GM21529 (cell line): ENCODE results near the gene DDX46.
"Not testable (repeated sequence)": the region's sequence is repeated elsewhere in the genome, so short reads cannot be mapped to it uniquely, and the experiment has no call there.

ENCODE experiments used
- ATAC-seq: cut with Tn5 transposase; IDR thresholded peaks from one replicate; pipeline ENCODE4 v1.9.1; 2021; ENCODE audit not compliant: unreplicated experiment

DDX46 gene, protein sequence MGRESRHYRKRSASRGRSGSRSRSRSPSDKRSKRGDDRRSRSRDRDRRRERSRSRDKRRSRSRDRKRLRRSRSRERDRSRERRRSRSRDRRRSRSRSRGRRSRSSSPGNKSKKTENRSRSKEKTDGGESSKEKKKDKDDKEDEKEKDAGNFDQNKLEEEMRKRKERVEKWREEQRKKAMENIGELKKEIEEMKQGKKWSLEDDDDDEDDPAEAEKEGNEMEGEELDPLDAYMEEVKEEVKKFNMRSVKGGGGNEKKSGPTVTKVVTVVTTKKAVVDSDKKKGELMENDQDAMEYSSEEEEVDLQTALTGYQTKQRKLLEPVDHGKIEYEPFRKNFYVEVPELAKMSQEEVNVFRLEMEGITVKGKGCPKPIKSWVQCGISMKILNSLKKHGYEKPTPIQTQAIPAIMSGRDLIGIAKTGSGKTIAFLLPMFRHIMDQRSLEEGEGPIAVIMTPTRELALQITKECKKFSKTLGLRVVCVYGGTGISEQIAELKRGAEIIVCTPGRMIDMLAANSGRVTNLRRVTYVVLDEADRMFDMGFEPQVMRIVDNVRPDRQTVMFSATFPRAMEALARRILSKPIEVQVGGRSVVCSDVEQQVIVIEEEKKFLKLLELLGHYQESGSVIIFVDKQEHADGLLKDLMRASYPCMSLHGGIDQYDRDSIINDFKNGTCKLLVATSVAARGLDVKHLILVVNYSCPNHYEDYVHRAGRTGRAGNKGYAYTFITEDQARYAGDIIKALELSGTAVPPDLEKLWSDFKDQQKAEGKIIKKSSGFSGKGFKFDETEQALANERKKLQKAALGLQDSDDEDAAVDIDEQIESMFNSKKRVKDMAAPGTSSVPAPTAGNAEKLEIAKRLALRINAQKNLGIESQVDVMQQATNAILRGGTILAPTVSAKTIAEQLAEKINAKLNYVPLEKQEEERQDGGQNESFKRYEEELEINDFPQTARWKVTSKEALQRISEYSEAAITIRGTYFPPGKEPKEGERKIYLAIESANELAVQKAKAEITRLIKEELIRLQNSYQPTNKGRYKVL

DNA sequence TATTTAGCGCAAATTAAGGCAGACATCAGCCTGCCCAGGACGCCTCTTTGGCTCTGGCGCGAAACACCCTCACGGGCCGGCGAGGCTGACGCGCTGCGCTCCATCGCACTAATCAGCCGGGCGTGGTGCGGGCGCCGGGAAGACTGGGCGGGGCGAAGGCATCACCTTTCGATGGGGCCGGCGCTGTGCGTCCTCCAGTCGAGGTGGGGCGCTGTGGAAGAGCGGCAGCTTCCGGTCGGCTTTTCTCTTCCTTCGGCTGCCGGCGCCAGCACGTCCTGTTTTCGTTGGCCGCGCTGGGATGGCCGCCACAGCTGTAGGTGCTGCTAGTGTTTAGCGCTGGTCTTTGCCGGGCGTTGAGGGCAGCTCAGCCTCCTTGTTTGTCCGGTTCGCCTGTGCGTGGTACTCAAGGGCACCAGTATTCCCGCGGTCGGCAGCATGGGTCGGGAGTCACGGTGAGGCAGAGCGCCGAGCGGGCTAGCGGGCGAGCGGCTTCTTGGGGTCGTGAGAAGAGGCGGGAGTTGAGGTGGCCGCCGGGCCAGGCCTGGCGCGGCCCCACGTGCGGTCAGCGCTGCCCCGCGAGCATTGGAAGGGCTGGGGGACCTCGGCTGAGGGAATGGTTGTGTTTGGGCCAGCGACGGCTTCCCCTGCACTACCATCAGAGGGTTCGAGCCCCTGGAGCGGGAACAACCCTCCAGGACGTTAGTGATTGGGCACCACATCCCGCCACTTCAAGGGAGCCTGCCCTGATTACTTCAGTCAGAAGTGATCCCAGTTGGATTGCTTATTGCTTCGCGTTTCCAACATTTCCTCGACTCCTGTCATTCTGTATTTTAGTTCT is at the start of gene DDX46:
Gene DDX46, plus strand, starts transcription at position 276 of the 838 bp plus-strand sequence. Its CDS starts 160 bp downstream, at position 436.
- peak; percentile 98 for ATAC-seq

DNA sequence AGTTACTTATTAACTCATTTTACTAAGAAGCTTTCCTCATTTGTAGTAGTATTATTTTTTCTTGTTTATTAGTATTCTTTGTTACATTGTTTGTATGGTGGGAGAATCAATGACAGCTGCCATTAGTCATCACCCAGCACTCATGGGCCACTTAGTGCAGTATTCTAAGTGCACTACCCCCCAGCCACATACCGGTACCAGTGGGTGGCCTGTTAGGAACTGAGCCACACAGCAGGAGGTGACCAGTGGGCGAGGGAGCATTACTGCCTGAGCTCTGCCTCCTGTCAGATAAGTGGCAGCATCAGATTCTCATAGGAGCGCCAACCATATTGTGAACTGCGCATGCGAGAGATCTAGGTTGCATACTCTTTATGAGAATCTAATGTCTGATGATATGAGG is 44.5 kb upstream of the DDX46 start:
- ATAC-seq = no peak

DNA sequence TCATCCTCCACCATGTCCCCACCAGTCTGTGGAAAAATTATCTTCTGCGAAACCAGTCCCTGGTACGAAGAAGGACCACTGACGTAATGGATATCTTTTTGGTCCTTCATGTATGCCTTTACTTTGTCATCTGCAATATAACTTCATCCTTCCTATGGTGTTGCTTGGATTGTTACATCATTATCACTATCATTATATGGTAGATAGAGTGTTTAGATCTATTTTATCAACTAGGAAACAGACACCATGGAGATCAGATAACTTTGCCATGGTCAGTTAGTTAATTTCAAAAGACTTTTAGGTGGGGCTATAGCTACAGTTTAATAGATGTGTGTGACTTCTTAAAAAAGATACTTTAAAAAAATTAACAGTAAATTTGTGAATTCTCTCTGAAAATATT is 44.0 kb upstream of the DDX46 start:
- no peak for ATAC-seq

DNA sequence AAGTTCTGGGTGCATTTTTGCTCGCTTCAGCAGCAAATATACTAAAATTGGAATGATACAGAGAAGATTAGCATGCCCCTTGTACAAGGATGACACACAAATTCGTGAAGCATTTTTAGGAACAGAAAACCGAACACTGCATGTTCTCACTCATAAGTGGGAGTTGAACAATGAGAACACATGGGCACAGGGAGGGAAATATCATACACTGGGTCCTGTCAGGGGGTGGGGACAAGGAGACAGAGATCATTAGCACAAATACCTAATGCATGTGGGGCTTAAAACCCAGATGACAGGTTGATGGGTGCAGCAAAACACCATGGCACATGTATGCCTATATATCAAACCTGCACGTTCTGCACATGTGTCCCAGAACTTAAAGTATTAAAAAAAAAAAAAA is 43.1 kb upstream of the DDX46 start:
- not testable (repeated sequence) for ATAC-seq

DNA sequence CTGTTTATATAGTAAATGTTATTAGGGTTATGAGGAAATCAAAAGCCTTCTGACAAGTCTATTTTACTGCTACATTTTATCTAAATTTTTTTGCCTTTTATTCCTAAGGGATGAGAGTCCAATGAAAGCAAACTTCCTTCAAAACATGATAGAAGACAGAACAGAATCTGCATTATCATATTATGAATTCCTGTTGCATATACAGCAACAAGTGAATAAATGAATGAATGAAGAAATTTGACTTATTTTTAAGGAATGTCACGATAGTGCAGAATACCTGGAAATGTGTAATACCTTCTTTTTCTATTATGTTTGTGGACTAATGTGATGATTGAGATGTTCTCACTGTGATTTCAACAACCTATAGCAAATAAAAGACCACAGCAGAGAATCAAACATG is 33.7 kb upstream of the DDX46 start:
- no peak for ATAC-seq

DNA sequence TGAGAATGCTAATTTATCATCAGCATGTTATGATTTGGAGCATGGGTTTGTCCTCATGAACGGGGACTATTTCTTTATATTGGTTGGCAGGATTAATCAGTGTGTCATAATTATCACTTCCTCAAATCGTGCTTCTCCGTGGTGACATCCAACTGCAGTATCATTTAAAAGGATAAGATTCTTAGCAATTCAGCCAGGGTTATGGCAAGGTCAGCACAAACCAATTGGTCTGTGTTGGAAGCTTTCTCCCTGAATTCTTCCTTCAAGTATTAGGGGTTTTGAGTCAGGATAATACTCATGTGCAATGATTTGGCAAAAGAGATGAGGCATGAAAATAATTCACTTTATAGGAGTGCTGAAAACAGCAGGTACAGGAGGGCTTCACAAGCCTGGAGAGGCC is 25.8 kb upstream of the DDX46 start:
- ATAC-seq = no peak

DNA sequence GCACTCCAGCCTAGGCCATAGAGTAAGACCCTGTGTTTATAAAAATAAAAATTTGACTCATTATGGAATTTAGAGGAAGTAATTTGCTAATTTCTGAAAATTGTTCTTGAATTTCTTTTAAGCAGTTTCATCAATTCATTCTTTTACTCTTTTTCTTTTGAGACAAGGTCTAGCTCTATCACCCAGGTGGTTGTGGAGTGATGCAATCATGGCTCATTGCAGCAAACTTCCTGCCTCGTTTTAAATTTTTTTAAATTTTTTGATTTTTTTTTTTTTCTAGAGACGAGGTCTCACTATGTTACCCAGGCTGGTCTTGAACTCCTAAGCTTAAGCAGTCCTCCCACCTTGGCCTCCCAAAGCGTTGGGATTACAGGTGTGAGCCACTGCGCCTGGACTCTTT is 23.3 kb upstream of the DDX46 start:
- ATAC-seq = no peak

DNA sequence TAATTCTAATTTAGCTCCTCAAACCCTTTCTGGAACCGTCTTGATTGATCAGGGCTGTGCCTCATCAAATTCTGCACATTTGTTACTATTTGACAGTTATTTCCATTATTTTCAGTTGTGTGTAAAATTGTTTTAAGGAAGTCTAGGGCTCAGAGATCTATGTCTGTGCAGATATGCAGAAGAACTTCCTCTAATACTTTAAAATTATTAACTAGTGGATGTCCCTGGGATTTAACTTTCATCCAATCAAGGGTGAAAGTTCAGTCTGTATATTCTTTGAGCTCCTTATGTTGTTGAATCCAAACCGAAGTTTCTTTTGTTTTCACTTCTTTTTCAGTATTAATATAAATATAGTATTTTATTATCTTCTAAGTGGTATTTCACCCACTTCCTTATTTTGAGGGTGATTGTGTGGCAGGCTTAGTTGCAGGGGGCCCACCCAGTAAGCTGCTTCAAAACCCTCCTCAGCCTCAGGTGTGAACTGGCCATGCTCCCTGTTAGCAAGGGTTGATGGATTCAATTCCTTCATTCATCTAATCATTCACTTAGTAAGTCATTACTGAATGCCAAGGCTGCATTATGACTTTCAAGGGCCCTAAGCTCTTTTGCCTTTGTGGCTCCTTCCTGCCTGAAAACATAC is 22.3 kb upstream of the DDX46 start:
- no peak for ATAC-seq

DNA sequence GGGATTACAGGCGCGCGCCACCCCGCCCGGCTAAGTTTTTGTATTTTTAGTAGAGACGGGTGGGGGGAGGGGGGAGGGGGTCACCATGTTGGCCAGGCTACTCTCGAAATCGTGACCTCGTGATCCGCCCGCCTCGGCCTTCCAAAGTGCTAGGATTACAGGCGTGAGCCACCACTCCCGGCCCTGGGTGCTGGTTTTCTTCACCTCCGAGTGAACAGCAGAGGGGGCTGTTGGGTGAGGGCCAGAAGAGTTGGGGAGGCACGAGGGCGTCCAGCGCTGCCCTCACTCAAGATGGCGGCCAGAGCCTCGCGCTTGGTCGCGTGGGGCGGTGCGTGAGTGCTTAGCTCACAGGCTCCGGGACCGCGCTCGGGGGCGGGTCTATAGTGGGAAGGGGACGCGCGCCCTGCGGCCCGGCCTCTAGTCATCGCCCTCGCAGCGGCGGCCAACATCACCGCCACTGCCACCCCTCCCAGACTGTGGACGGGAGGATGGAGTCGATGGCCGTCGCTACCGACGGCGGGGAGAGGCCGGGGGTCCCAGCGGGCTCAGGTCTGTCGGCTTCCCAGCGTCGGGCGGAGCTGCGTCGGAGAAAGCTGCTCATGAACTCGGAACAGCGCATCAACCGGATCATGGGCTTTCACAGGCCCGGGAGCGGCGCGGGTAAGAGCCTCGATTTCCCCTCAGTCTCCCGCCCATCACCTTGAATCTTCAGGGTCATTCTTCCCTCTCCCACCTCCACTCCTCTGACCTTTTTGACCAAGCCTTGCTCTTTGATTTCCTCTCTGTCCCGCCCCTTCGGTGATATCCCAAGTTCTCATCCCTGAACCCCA is 20.2 kb upstream of the DDX46 start, which contains the start of gene CAMLG:
Gene CAMLG, plus strand, starts transcription at position 416 of the 830 bp plus-strand sequence. Its CDS starts 73 bp downstream, at position 489.
- peak; percentile 94 for ATAC-seq

DNA sequence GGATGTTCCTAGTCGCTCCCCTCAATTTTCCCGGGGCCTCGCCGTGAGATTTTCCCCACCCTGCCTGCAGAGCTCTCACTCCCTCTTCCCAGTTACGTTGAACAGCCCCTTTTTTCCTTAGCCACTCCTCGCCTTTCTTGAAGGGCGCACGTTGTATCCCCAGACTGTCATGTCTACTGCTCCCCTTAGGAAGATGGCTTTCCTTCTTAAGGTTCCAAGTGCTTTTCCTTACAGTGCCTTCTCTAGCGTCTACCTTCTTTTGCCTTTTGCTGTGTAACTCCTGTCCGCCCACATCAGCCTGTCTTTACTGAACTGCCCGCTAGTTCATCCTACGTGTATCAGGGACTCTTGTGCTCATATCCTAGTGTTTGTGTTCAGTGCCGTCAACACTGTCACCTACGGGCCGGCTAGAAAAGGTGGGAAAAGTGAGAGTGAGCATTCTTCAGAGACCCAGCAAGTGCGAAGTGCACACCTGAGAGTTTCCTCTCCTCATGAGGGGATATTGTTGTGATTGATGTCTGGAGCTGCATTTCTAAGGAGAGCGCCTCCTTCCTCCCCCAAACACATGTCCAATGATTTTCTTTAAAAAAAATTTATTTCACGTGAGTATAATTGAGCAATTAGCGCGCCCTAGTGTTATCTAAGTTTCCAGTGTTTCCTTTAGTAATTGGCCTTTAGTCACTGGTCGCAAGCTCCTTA is 19.5 kb upstream of the DDX46 start:
- peak; percentile 26 for ATAC-seq

DNA sequence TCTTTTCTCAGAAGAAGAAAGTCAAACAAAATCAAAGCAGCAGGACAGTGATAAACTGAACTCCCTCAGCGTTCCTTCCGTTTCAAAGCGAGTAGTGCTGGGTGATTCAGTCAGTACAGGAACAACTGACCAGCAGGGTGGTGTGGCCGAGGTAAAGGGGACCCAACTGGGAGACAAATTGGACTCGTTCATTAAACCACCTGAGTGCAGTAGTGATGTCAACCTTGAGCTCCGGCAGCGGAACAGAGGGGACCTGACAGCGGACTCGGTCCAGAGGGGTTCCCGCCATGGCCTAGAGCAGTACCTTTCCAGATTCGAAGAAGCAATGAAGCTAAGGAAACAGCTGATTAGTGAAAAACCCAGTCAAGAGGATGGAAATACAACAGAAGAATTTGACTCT is 17.5 kb upstream of the DDX46 start:
- ATAC-seq = no peak

DNA sequence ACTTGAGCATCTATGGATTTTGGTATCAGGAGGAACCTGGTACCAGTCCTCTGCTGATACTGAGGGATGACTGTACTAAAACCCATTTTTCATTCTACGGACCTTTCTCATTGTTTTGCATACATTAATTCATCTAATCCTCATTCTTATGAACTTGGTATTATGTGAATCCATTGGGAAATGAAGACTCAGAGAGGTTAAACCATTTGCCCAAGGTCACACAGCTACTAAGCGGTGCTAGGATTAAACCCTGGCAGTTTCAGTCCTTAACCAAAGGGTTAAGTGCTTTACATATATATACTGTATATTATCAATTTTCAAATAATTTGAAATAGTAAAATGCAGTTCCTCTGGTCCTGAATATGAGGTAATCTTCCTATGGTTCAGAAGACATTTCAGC is 16.4 kb upstream of the DDX46 start:
- ATAC-seq = no peak

DNA sequence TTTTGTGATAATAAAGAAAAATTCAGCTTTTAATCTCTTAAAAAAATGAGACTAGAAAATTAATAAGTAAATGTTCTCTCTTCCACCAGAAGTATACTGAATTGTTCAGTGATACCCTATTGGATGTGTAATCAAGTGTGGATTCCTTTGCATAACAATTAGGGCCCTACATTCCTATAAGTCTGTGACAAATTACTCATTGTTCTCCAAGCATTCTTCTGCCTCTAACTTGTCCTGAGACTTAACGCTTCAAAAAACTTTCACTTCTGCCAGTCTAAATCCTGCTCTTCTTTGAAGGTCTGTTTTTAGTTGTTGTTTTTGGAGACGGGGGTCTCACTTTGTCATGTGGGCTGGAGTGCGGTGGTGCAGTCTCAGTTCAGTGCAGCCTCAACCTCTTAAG is 9.2 kb upstream of the DDX46 start:
- no peak for ATAC-seq

DNA sequence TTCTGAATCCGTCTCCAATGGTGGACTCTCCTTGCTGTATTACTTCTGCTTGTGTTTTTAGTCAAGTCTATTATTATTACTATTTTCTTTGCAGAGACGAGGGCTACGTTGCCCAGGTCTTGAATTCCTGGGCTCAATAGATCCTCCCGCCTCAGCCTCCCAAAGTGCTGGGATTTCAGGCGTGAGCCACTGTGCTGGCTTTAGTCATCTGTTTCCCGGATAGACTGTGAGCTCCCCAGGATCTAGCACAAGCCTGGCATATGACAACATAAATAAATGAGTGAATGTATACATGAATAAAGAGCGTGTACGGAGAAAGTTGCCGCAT is 439 bp upstream of the DDX46 start:
- peak; percentile 28 for ATAC-seq

DNA sequence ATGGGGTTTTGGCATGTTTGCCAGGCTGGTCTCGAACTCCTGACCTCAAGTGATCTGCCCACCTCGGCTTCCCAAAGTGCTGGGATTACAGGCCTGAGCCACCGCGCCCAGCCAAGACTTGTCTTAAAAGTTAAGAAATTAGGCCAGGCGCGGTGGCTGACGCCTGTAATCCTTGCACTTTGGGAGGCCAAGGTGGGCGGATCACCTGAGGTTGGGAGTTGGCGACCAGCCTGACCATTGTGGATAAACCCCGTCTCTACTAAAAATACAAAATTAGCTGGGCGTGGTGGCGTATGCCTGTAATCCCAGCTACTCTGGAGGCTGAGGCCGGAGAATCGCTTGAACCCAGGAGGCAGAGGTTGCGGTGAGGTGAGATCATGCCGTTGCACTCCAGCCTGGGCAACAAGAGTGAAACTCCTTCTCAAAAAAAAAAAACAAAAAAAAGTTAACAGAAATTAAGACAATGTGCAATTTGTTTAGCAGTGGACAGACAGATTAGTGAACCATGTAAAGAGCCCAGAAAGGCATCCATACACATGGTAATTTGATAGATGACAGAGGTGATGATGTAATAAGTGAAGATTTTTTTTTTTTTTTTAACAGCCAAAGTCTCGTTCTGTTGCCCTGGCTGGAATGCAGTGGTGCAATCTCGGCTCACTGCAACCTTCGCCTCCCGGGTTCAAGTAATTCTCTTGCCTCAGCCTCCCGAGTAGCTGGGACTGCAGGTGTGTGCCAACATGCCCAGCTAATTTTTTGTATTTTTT is 9.1 kb downstream of the DDX46 start:
- ATAC-seq = not testable (repeated sequence)

DNA sequence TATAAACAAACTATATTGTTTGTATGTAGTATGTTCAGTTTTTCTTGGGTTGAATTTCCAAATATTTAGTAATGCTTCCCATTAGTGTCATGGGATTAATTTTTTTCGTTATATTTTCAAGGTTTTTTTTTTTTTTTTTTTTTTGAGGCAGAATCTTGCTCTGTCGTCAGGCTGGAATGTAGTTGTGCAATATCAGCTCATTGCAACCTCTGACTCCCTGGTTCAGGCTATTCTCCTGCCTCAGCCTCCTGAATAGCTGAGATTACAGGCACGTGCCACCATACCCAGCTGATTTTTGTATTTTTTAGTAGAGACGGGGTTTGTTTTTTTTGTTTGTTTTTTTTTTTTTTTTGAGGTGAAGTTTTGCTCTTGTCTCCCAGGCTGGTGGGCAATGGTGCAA is 10.6 kb downstream of the DDX46 start:
- no peak for ATAC-seq

DNA sequence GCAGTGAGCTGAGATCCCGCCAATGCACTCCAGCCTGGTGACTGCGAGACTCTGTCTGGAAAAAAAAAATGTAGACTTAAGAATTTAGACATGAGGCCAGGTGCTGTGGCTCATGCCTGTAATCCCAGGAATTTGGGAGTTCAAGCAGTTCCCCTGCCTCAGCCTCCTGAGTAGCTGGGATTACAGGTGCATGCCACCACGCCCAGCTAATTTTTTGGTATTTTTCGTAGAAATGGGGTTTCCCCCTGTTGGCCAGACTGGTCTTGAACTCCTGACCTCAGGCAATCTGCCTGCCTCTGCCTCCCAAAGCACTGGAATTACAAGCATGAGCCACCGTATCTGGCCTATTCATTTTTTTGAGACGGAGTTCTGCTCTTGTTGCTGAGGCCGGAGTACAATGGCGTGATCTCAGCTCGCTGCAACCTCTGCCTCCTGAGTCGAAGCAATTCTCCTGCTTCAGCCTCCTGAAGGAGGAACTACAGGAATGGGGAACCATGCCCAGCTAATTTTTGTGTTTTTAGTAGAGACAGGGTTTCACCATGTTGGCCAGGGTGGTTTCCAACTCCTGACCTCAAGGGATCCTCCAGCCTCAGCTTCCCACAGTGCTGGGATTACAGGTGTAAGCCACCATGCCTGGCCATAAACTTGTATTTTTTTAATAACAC is 14.0 kb downstream of the DDX46 start:
- no peak for ATAC-seq

DNA sequence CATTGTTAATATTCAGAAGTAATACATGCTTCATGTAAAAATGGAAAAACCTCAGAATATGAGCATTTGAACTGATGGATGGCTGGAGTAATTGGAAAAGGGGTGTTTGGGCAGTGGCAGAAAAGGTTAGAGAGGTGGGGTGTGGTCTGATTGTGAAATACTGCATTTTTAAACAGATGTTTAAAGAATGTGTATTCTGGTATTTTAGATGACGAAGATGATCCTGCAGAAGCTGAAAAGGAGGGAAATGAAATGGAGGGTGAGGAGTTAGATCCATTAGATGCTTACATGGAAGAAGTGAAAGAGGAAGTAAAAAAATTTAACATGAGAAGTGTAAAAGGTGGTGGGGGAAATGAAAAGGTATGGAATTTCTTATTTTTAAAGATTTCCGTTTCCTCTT is 18.8 kb downstream of the DDX46 start:
- ATAC-seq = no peak
